ENCODE results near the gene VEGFA. TPM values are rescaled to one million over a fixed set of nuclear protein-coding genes. Genes with fewer than 3 reads are reported as not detected.

The VEGFA gene
- total RNA-seq, 1 donor from 2014 or later = 261 TPM

DNA sequence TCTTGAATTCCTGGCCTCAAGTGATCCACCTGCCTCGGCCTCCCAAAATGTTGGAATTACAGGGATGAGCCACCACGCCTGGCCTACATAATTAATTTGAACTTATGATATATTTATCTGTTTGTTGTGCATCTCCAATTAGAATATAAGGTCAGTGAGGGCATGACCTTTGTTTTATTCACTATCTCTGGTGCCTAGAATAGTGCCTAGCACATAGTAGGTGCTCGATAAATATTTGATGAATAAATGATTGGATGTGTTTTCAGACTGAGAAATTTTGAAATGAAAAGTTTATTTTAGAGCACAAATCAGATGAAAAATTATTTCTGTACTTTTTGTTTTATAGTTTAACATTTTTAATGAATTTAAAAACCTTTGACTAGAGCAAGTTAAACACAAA, 19.4 kb upstream of the VEGFA start:
- intact Hi-C loops (cut with micrococcal nuclease) = no loop called here
- DNase-seq = no peak
- ATAC-seq = no peak

DNA sequence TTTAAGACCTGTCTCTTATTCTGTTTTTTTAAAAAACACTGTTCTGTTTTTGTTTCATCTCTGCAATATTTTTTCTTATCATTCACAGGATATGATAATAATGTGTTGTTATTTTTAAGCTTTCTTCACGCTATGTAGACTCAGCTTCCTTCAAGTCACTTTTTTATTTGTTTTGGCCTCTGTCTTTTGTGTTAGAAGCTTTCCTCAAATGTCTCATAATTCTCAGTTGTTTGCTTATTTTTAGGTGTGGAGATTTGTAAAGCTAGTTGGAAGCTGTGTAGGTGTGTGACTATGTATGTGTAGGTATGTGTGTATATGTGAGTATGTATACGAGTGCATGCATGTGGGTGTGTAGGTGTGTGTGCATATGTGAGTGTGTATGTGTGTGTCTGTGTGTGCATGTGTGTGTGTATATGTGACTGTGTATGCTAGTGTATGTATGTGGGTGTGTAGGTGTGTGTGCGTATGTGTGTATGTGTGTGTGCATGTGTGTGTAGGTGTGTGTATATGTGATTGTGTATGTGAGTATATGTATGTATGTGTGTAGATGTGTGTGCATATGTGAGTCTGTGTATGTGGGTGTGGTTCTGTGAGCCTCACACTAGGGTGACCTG, 16.3 kb upstream of the VEGFA start:
- DNase-seq (no peak), ATAC-seq (no peak)
- intact Hi-C loops (cut with micrococcal nuclease) = no loop called here

DNA sequence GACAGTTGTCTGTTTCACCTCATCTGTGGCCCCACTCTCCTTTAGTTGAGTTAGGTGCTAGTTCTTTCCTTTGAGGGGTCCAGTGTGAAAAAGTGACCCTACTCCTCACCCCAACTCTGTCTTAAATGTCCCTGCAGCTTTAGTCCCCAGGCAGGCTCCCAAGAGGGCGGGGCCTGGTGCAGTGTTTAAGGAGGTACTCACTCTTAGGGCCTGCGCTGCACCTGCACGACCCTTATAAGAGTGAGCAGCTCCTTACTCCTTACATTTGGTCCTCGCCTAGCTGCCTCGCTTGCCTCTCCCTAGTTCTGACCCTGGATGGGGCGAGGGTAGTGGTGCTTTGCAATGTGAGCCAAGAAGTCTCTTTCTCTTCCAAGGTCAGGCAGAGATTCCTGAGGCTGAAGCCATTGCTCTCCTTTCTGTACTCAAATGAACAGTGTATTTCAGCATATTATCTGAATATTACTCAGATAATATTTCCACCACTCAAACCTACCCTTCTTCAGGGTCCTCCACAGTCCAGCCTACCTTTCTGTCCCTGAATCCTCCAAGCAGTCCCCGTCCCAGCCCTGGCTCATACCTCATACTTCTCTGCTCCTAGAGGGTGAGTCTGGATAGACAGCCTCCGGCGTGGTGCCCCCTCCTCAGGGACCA, 11.9 kb upstream of the VEGFA start:
- intact Hi-C loops (cut with micrococcal nuclease) = loop anchor here (5.0 kb wide), 1 partner anchor 91 kb away; no protein-coding TSS in a partner anchor
- ATAC-seq = no peak

DNA sequence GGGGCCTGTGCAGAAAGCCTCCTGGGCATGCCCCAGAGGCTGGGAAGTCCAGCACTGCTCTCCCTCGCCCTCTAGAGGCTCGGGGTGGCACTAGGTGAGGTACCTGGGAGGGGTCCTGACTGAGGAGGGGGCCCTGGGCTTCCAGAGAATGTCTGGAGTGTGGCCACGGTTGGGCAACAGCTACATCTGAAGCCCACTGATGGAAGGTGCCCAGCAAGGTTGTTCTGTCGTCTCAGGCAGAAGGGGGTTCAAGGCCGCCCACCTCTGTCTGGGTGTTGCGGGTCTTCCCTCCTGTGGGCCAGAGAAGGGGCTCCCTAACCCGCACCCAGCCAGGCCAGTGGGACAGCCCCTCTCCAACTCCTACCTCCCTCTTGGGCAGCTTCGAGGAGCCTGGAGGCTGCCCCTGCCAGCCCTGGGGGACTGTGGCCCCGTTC, 11.4 kb upstream of the VEGFA start:
- ATAC-seq (peak; percentile 75), DNase-seq (peak; percentile 58)
- intact Hi-C loops (cut with micrococcal nuclease) = loop anchor here (5.0 kb wide), 1 partner anchor 91 kb away; no protein-coding TSS in a partner anchor

More for the DNA sequence above, 11.9 kb upstream of the VEGFA start:
- no peak for DNase-seq

- intact Hi-C loops (cut with micrococcal nuclease) = loop anchor here (5.0 kb wide), 1 partner anchor 92 kb away; no protein-coding TSS in a partner anchor
- DNase-seq (no peak), ATAC-seq (no peak)
These were observed 10.7 kb upstream of the VEGFA start for GRCh38 chr6:43759136-43759906.

GRCh38 chr6:43759907-43760206, 10.2 kb upstream of the VEGFA start:
- DNase-seq (no peak), ATAC-seq (no peak)
- intact Hi-C loops (cut with micrococcal nuclease) = loop anchor here (5.0 kb wide), 1 partner anchor 93 kb away; no protein-coding TSS in a partner anchor

DNA sequence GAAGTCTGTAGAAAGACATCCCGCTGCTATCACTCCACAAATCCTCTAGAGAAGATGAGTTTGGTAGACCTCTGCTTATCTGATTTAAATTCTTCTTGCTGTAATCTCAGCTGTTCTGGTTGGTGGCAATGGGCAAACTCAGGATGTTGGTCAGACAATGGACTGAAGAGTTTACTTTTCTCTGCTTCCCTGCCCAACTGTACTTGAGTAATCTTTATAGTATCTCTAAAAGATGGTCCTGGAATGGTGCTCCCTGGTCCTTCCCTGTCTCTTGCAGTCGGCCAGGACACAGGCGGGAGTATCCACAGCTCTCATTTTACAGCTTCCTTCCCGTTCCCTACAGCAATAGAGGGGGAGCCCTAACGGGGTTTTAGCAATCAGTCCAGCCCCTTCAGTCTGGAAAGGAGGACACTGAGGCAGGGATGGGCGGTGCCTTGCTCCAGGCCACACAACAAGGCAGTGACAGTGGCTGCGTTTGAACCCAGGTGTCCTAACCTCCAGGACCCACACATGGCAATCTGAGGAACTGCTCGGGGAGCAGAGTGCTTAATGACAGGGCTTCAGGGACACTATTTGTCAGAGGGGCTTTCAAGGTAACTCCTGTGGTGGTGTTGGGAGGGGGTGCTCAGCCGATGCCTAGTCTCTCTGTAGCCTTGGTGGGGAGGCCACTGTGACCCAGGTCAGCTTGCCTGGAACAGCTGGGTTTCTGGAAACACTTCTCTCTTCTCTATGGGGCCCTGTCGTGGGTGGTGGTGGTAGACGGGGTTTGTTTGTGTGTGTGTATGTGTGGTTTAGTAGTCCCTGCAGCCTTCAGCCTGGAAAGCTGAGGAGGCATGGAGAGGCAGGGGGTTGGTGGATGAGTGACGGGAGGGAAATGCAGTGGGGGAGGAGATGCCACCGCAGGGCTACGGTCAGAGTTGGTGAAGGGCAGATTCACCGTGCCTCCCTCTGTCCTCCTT, 9.5 kb upstream of the VEGFA start:
- intact Hi-C loops (cut with micrococcal nuclease) = no loop called here
- DNase-seq = no peak
- ATAC-seq = no peak

DNA sequence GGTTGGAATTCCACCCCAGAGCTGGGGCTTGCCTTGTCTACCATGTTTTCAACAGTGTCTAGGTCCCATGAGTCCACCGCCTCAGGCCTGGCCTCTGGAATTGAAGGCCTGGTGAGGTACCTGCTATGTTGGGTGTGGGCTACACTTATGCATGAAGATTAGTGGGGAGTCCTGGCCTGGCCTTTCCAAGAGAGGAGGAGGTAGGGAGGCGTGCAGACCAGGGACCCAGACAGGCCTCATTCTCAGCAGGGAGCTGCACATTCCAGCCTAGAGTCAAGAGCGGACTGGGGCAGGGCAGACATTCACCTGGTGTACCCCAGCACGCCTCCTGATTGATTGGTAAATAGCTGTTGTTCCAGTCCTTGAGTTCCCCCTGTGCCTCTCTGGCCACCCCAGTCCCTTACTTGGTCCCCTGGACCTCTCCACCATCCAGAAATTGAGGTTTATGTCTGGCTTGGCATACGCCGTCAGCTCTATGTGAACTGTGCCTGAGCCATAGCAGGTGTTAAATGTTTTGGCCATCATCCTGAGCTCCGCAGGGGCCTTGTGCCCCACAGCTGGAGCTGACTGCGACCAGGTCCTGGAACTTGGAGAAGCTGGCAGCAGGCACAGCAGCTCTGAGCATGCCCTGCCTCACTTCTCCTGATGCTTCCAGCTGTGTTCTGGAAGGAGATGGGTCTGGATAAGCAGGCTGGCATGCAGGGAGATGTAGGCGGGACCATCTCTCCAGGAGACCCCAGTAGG, 8.2 kb upstream of the VEGFA start:
- intact Hi-C loops (cut with micrococcal nuclease) = no loop called here
- ATAC-seq = no peak
- DNase-seq = no peak

GRCh38 chr6:43762410-43762768, 7.6 kb upstream of the VEGFA start:
- no peak for ATAC-seq
- intact Hi-C loops (cut with micrococcal nuclease) = no loop called here
- no peak for DNase-seq

- no peak for ATAC-seq
- intact Hi-C loops (cut with micrococcal nuclease) = no loop called here
These were observed 6.9 kb upstream of the VEGFA start for GRCh38 chr6:43762966-43763695.

GRCh38 chr6:43763812-43764522, 6.0 kb upstream of the VEGFA start:
- intact Hi-C loops (cut with micrococcal nuclease) = no loop called here
- no peak for ATAC-seq
- DNase-seq = no peak

More at GRCh38 chr6:43762966-43763695, 6.9 kb upstream of the VEGFA start:
- DNase-seq = no peak

DNA sequence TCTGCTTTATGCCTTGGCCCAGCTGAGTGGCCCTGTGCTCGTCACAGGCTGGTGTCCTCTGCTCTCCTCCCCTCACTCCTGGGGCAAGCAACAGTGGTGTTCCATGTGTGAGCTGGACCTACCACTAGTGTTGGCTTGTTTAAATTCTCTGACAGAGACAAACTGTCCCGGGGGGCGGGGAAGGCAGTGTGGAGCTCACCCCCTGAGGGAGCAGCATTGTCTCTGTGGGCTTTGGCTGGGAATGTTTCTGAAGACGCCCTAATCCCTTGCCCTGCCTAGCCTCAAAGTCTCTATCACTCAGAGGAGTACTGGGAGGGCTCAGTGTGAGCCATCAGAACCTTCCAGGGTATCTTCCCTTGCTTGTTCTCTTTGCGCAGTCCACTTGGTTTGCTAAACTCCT, 5.2 kb upstream of the VEGFA start:
- ATAC-seq (no peak), DNase-seq (no peak)
- intact Hi-C loops (cut with micrococcal nuclease) = loop anchor here (5.0 kb wide), 1 partner anchor 313 kb away; no protein-coding TSS in a partner anchor

DNA sequence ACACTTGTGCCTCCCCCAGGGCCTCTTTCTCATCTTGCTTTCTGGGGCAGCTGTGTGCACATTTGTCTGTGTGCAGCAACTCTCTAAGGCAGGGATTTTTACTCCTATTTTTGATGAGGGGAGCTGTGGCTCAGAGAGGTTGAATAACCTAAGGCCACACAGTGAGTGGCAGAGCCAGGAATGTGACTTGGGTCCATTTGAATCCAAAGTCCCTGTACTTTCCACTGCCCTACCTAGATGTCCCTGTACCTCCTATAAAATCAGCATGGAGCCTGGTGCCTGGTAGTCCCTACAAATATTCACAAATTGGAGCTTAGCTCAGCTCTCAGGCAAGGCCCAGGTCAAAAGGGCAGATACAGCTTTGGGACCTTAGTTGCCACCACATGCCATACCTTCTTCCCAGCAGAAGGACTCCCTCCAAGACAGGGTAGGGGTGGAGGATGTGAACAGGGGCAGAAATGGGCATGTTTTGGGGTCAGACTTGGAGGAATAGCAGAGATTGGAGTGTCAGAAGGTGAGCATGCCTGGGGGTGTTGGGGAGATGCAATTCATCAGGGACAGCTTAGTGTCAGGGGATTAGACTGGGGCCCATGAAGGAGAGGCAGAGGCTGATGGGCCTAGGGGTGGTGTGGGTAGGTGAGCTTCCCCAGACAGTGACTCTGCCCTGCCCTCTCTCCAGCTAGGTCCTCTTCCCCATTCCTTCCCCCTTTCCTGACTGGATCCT, 4.1 kb upstream of the VEGFA start:
- DNase-seq (no peak), ATAC-seq (no peak)
- intact Hi-C loops (cut with micrococcal nuclease) = loop anchor here (5.0 kb wide), 1 partner anchor 311 kb away; no protein-coding TSS in a partner anchor

DNA sequence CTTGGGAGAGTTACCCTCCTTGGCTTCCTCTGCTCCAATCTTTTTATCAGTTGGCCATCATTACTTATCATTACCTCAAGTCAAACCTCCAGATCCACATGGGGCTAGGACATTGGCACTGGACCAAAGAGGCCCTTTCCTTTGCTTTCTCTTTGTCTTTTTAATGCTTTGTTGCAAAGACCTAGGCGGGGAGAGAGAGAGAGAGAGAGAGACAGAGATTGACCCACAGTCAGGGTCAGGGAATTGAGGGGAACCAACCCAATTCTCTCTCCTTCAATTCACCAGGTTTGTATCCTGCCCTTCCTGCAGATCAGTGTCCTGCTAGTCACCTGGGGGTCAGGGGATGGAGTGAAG, 3.5 kb upstream of the VEGFA start:
- intact Hi-C loops (cut with micrococcal nuclease) = loop anchor here (5.0 kb wide), 1 partner anchor 311 kb away; no protein-coding TSS in a partner anchor
- ATAC-seq (no peak), DNase-seq (no peak)

DNA sequence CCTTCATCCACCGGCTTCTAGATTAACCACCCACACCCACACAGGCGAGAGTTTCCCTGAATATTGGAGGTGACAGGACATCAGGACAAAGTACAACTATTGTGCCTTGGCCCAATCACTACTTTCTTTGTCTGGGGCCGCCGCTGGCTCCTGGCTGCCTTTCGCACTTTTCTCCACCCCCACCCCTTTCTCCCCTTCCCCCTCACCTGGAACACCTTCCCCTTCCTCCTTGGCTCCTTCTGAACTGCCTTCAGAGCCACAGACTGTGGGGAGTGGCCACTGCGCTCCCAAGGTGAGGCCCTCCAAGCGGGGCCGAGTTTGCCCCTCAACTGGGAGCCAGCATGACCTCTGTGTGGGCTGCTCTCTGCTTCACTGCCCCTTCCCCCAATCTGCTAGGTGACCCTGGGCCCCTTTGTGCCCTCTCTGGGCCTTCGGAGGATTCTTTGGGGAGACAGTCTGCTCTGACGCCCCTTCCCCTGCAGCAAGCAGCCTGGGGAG, 3.0 kb upstream of the VEGFA start:
- intact Hi-C loops (cut with micrococcal nuclease) = loop anchor here (5.0 kb wide), 1 partner anchor 310 kb away; no protein-coding TSS in a partner anchor
- DNase-seq (no peak), ATAC-seq (no peak)
